CD14-positive monocyte (primary cell): Measurements from ENCODE around the gene PPP6C. TPM values are rescaled to one million over a fixed set of nuclear protein-coding genes. Genes with fewer than 3 reads are reported as not detected.
"Not testable (repeated sequence)": the region's sequence is repeated elsewhere in the genome, so short reads cannot be mapped to it uniquely, and the experiment has no call there.

ENCODE experiments used
- DNase-seq, 3 donors: peaks; one replicate each; pipeline ENCODE4 v3.0.0-alpha.2; 2011 to 2022
- H2AFZ ChIP-seq: 2 replicates; pipeline ENCODE4 v1.6.0; 2012; ENCODE audit warnings: mild to moderate bottlenecking, low read depth, low read length, inconsistent platforms; ENCODE audit not compliant: insufficient read depth, poor library complexity, severe bottlenecking
- H3K27ac ChIP-seq, 2 donors: 1 replicate in 1 of 2; 2 replicates in 1 of 2; pipeline ENCODE4 v1.5.1; 2012 to 2013; ENCODE audit warnings: low read length in 2 of 2, control low read depth in 1 of 2, inconsistent platforms in 1 of 2, low read depth in 1 of 2, mild to moderate bottlenecking in 1 of 2
- H3K27me3 ChIP-seq, 2 donors: one replicate each; pipeline versions ENCODE4 v1.6.0 to v1.6.1; 2011 to 2013; ENCODE audit warnings: low read length in 2 of 2; ENCODE audit not compliant: control insufficient read depth in 2 of 2, insufficient read depth in 2 of 2
- H3K36me3 ChIP-seq, 2 donors: replicated peaks in 1 of 2; 1 replicate in 1 of 2; 2 replicates in 1 of 2; pipeline versions ENCODE4 v1.5.1 to v1.6.1; 2012 to 2013; ENCODE audit warnings: low read length in 2 of 2, control low read depth in 1 of 2, inconsistent platforms in 1 of 2, mild to moderate bottlenecking in 1 of 2; ENCODE audit not compliant: insufficient read depth in 2 of 2, control insufficient read depth in 1 of 2
- H3K4me1 ChIP-seq, 2 donors: 1 replicate in 1 of 2; 2 replicates in 1 of 2; pipeline versions ENCODE4 v1.5.1 to v1.6.1; 2012 to 2013; ENCODE audit warnings: low read length in 2 of 2, control low read depth in 1 of 2, inconsistent platforms in 1 of 2, mild to moderate bottlenecking in 1 of 2, moderate library complexity in 1 of 2; ENCODE audit not compliant: insufficient read depth in 2 of 2, control insufficient read depth in 1 of 2
- H3K4me2 ChIP-seq: replicated peaks from 2 replicates; pipeline ENCODE3; 2012; ENCODE audit warnings: low read length, moderate library complexity, mild to moderate bottlenecking; ENCODE audit not compliant: poor library complexity, severe bottlenecking; ENCODE audit errors: extremely low read depth
- H3K4me3 ChIP-seq, 3 experiments: fragments of 200-600 bp in 1 of 3; sonication (generic) in 1 of 3; replicated peaks in 1 of 3; 1 replicate in 2 of 3; 2 replicates in 1 of 3; pipeline ENCODE4 v1.5.1; 2011 to 2013; ENCODE audit warnings: low read length in 3 of 3, mild to moderate bottlenecking in 3 of 3, control low read depth in 2 of 3, low read depth in 2 of 3, inconsistent platforms in 1 of 3, moderate library complexity in 1 of 3
- H3K79me2 ChIP-seq: 2 replicates; pipeline ENCODE4 v1.6.0; 2012; ENCODE audit warnings: mild to moderate bottlenecking, control low read depth, inconsistent platforms, low read length, moderate library complexity; ENCODE audit not compliant: insufficient read depth
- H3K9ac ChIP-seq: 2 replicates; pipeline ENCODE4 v1.6.0; 2017; ENCODE audit warnings: low read length, mild to moderate bottlenecking; ENCODE audit not compliant: insufficient read depth, poor library complexity, severe bottlenecking
- H3K9me3 ChIP-seq, 2 donors: replicated peaks in 1 of 2; 1 replicate in 1 of 2; 2 replicates in 1 of 2; pipeline versions ENCODE4 v1.5.1 to v1.6.1; 2012 to 2013; ENCODE audit warnings: low read length in 2 of 2, control low read depth in 1 of 2; ENCODE audit not compliant: control insufficient read depth in 1 of 2, insufficient read depth in 1 of 2
- H4K20me1 ChIP-seq: 2 replicates; pipeline ENCODE4 v1.6.0; 2012; ENCODE audit warnings: mild to moderate bottlenecking, low read length, control low read depth, moderate library complexity; ENCODE audit not compliant: insufficient read depth
- H3K27ac Mint-ChIP-seq, 7 donors: one replicate each; pipeline ENCODE4 v1.8.0; 2020; ENCODE audit warnings: mild to moderate bottlenecking in 7 of 7, mixed read lengths in 7 of 7, moderate library complexity in 6 of 7, inconsistent platforms in 2 of 7
- H3K27me3 Mint-ChIP-seq, 3 donors: one replicate each; pipeline ENCODE4 v1.8.0; 2021 to 2022; ENCODE audit warnings: low read depth in 3 of 3, mild to moderate bottlenecking in 3 of 3, mixed read lengths in 3 of 3, moderate library complexity in 3 of 3, inconsistent platforms in 1 of 3
- H3K36me3 Mint-ChIP-seq, 2 donors: one replicate each; pipeline ENCODE4 v1.8.0; 2020; ENCODE audit warnings: mixed read lengths in 2 of 2, inconsistent platforms in 1 of 2, mild to moderate bottlenecking in 1 of 2
- H3K4me1 Mint-ChIP-seq: one replicate; pipeline ENCODE4 v1.8.0; 2020; ENCODE audit warnings: mild to moderate bottlenecking, mixed read lengths
- H3K4me3 Mint-ChIP-seq, 2 donors: one replicate each; pipeline ENCODE4 v1.8.0; 2020; ENCODE audit warnings: mild to moderate bottlenecking in 2 of 2, mixed read lengths in 2 of 2, moderate library complexity in 1 of 2
- H3K9me3 Mint-ChIP-seq, 7 donors: one replicate each; pipeline ENCODE4 v1.8.0; 2020 to 2022; ENCODE audit warnings: mixed read lengths in 7 of 7, mild to moderate bottlenecking in 6 of 7, moderate library complexity in 6 of 7, inconsistent platforms in 2 of 7
- WGBS: methylation state at CpG from one replicate; pipeline ENCODE4 v1.1.5; 2013; ENCODE audit warnings: missing lambda C conversion rate; ENCODE audit not compliant: insufficient coverage; 5-methylcytosine and 5-hydroxymethylcytosine counted together
- intact Hi-C, 2 donors: fragments of 100-400 bp; cut with micrococcal nuclease; formaldehyde crosslinking; loops; one replicate each; pipeline versions ENCODE4 v1.15.0 to v1.15.1; 2023
- polyA plus RNA-seq, 3 donors: library from polyadenylated mRNA; depleted of rRNA in 1 of 3; unstranded in 2 of 3; stranded (reverse) in 1 of 3; fragments of 300-500 nt in 2 of 3; fragments of >200 nt in 1 of 3; fragmentation: Illumina TruSeq in 2 of 3; gene quantifications; 1 replicate in 2 of 3; 2 replicates in 1 of 3; pipeline ENCODE4 v1.2.3, GENCODE V29; 2012 to 2021
- TF ChIP-seq, protein P1 (sequence below): fragments of 200-600 bp; IDR thresholded peaks from one replicate; pipeline ENCODE4 v1.8.0; 2022; ENCODE audit warnings: antibody characterized with exemption, mild to moderate bottlenecking

Gene PPP6C
- polyA plus RNA-seq, 3 donors = 20.0 to 48.1 (median 36.9) TPM

DNA sequence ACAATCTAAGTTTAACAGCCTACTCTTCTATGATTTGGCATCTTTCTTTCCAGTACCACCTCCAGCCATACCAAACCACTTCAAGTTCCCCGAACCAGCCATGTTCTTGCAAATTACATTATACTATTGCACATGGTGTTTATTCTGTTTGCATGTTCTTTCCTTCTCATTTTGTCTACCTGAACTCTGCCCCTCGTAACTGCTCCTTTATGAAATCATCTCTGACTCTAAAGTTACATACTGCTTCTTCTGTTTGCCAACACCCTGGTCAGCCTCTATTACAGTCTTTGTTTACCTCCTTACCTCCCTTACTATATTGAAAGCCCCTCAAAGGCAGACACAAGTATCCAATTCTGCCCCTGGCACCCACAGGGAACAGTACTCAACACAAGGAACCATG, 6.0 kb downstream of the PPP6C start:
- Histone ChIP-seq H3K36me3 (no peaks in the 10 kb centered on the region), H3K9ac (no peak overlapping the region), H2AFZ (no peak overlapping the region), H3K4me2 (no peak overlapping the region), H3K4me3 (no peak overlapping the region), H4K20me1 (peaks cover 83% of the 10 kb centered on the region), H3K4me1 (peaks cover 9 to 15% of the 10 kb centered on the region in 2 donors), H3K9me3 (no peaks in the 10 kb centered on the region), H3K27me3 (no peaks in the 10 kb centered on the region), H3K79me2 (peaks cover 100% of the 10 kb centered on the region), H3K27ac (no peak overlapping the region)
- Mint-ChIP-seq H3K36me3 (peaks cover 7 to 35% of the 10 kb centered on the region in 2 donors), H3K9me3 (no peaks in the 10 kb centered on the region), H3K4me1 (peaks cover 24% of the 10 kb centered on the region), H3K27me3 (peaks cover 0 to 2% (median 2%) of the 10 kb centered on the region in 3 donors), H3K4me3 (no peak overlapping the region), H3K27ac (peak overlapping the region in 1 of 7 donors; percentile 7)
- WGBS = no CpG with 5 or more reads among the region's 2 CpGs
- TF ChIP-seq, protein P1, sequence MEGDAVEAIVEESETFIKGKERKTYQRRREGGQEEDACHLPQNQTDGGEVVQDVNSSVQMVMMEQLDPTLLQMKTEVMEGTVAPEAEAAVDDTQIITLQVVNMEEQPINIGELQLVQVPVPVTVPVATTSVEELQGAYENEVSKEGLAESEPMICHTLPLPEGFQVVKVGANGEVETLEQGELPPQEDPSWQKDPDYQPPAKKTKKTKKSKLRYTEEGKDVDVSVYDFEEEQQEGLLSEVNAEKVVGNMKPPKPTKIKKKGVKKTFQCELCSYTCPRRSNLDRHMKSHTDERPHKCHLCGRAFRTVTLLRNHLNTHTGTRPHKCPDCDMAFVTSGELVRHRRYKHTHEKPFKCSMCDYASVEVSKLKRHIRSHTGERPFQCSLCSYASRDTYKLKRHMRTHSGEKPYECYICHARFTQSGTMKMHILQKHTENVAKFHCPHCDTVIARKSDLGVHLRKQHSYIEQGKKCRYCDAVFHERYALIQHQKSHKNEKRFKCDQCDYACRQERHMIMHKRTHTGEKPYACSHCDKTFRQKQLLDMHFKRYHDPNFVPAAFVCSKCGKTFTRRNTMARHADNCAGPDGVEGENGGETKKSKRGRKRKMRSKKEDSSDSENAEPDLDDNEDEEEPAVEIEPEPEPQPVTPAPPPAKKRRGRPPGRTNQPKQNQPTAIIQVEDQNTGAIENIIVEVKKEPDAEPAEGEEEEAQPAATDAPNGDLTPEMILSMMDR = no peak
- DNase-seq = no peak
- intact Hi-C loops = no loop called here

DNA sequence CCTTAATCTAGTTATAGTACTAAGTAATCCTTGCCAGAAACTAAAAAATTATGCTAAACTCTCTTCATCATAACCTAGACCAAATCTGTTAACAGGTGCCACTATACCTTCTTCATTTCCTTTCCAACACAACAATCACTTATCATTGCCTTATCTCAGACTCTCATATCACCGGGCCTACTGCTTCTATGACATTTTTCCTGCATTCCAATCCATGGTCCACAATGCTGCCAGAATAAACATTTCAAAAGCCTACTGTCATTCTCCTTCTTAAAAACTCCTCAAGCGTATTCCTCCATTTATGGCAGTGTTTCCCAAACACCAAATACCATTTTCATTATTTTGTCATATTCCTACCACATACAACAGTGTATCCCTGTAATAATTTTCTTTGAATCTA, 6.5 kb downstream of the PPP6C start:
- H4K20me1 ChIP-seq = peaks cover 88% of the 10 kb centered on the region
- no peak overlapping the region for H3K4me2 ChIP-seq
- peaks cover 4 to 10% of the 10 kb centered on the region in 2 donors for H3K4me1 ChIP-seq
- no peak for DNase-seq
- H3K4me3 ChIP-seq = no peak overlapping the region
- no peaks in the 10 kb centered on the region for H3K27me3 ChIP-seq
- 100% methylated on average over 2 of the region's 2 CpGs for WGBS
- H3K79me2 ChIP-seq = peaks cover 100% of the 10 kb centered on the region
- Mint-ChIP-seq H3K4me1 (peaks cover 19% of the 10 kb centered on the region), H3K36me3 (peaks cover 10 to 35% of the 10 kb centered on the region in 2 donors), H3K27ac (peak overlapping the region in 1 of 7 donors; percentile 2), H3K4me3 (no peak overlapping the region), H3K9me3 (no peaks in the 10 kb centered on the region), H3K27me3 (peaks cover 0 to 2% (median 2%) of the 10 kb centered on the region in 3 donors)
- TF ChIP-seq, protein P1 = no peak
- H2AFZ ChIP-seq = no peak overlapping the region
- peaks cover 0 to 1% of the 10 kb centered on the region in 2 donors for H3K36me3 ChIP-seq
- H3K27ac ChIP-seq = no peak overlapping the region
- intact Hi-C loops = no loop called here
- H3K9me3 ChIP-seq = no peaks in the 10 kb centered on the region
- no peak overlapping the region for H3K9ac ChIP-seq

DNA sequence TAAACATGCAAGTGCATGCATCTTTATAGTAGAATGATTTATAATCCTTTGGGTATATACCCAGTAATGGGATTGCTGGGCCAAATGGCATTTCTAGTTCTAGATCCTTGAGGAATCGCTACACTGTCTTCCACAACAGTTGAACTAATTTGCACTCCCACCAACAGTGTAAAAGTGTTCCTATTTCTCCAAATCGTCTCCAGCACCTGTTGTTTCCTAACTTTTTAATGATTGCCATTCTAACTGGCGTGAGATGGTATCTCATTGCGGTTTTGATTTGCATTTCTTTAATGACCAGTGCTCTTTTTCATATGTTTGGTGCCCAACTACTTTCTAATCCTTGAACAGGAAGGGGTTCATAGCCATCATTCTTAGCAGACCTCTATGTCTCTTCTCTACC, 7.8 kb downstream of the PPP6C start:
- Histone ChIP-seq H3K79me2 (peaks cover 100% of the 10 kb centered on the region), H4K20me1 (peaks cover 100% of the 10 kb centered on the region)
- DNase-seq, H3K4me1 Mint-ChIP-seq, intact Hi-C loops, H3K27me3 ChIP-seq, H3K9ac ChIP-seq, H3K4me1 ChIP-seq, H3K36me3 ChIP-seq, H3K27ac ChIP-seq, H3K27me3 Mint-ChIP-seq, H3K4me3 Mint-ChIP-seq, H3K9me3 ChIP-seq, H3K4me3 ChIP-seq, H3K4me2 ChIP-seq, H3K9me3 Mint-ChIP-seq, H2AFZ ChIP-seq: not testable (repeated sequence)
- Mint-ChIP-seq H3K27ac (peak overlapping the region in 1 of 7 donors; percentile 52), H3K36me3 (peaks cover 17 to 26% of the 10 kb centered on the region in 2 donors)
- WGBS = 98% methylated on average over 4 of the region's 4 CpGs
